DOHH2 (cell line): ENCODE data around the gene ACTR1B.

Experiments
- CTCF ChIP-seq: fragments of 200-600 bp; sonication (generic); IDR thresholded peaks from one replicate; pipeline ENCODE4 v1.5.1; 2014; ENCODE audit warnings: antibody characterized with exemption, mild to moderate bottlenecking, low read depth, low read length; ENCODE audit not compliant: poor library complexity, severe bottlenecking
- EZH2phosphoT487 ChIP-seq: fragments of 200-600 bp; sonication (generic); IDR thresholded peaks from 2 replicates; pipeline ENCODE4 v1.6.1; 2017; ENCODE audit warnings: borderline replicate concordance, mild to moderate bottlenecking, antibody characterized with exemption, low read length, moderate library complexity, mixed read lengths

DNA sequence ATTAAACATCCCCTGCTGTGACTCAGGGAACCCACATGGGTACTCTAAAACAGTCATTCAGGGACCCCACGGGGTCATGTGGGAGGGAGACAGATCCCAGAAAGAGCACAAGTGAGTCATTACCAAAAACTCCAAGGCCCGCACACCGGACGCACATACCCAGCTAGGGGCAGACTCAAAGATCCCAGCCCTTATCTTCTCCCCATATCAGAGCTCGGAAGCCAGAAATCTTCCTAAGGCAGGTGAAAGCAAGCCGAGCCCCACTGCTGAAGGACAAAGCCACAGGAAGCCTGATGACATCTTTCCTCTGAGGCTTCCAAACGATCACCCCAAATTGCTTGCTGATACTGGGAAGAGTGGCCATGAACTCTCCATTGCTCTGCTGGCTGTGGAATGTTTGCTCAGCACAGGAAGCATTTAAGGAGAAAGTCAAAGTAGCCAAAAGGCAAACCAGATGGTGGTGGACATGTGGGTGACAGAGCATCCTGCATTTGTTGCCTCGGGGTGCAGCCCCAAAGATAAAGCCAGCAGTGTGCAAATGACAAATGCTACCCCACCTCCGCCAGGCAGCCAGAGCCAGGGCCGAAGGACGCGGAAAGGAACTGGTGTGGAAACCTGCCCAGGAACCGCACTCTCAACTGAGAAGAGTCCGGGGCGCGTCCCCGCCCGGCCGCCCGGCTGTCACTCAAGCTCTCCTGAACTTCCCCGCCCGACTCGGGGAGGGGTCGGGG lies 784 bp downstream of the ACTR1B start:
- no peak for TF ChIP-seq CTCF
- no peak for TF ChIP-seq EZH2phosphoT487
